Measurements from ENCODE around the gene ZNF350. TPM values are rescaled to one million over a fixed set of nuclear protein-coding genes. Genes with fewer than 3 reads are reported as not detected.

Gene ZNF350
- total and polyA plus RNA-seq, 2 donors (not counting 1 experiment from before 2014, with no cell fraction given) = 6.0 to 50.2 TPM

GRCh38 chr19:52007451-52007805, 20.8 kb upstream of the ZNF350 start:
- WGBS (ENCODE audit: insufficient coverage) = 27% methylated on average over 9 of the region's 9 CpGs
- H3K4me3 ChIP-seq (ENCODE audit: control extremely low read depth in 1 of 5, extremely low read depth in 1 of 5, insufficient read depth in 1 of 5, low read depth in 2 of 5, low read length in 4 of 5) = peak overlapping the region; percentile 68 to 90 (median 76)
- CTCF ChIA-PET = interaction anchor here (1.2 kb wide), 1 partner anchor 13 kb away, joined by 3 read pairs; no protein-coding TSS in a partner anchor

More at GRCh38 chr19:52007451-52007805, 20.8 kb upstream of the ZNF350 start:
- intact Hi-C loops (cut with micrococcal nuclease) = no loop called here
- H3K79me2 ChIP-seq (ENCODE audit: control insufficient read depth, insufficient read depth, low read length) = peaks cover 44% of the 10 kb centered on the region
- Mint-ChIP-seq H3K27me3 (no peaks in the 10 kb centered on the region), H3K27ac (peak overlapping the region; percentile 98), H3K4me3 (peak overlapping the region; percentile 92), H3K9me3 (ENCODE audit: insufficient read depth) (peaks cover 12% of the 10 kb centered on the region), H3K4me1 (peaks cover 17% of the 10 kb centered on the region)
- DNase-seq (no peak), ATAC-seq (ENCODE audit: low read depth) (no peak)
- POLR2A ChIA-PET = interaction anchor here (1.2 to 1.6 kb wide), 2 partner anchors 23 to 41 kb away, joined by 3 to 7 read pairs; partner anchors contain the start of gene ZNF432
- H3K27ac ChIP-seq (ENCODE audit: low read length in 2 of 2) = peak overlapping the region; percentile 78 to 88
- H3K36me3 ChIP-seq (replicated peaks in 1 of 2; ENCODE audit: control extremely low read depth in 1 of 2, control insufficient read depth in 1 of 2, extremely low read depth in 1 of 2, insufficient read depth in 2 of 2, low read length in 1 of 2) = peaks cover 0 to 7% of the 10 kb centered on the region in 2 experiments
- H3K9me3 ChIP-seq (ENCODE audit: control extremely low read depth in 1 of 3, control insufficient read depth in 2 of 3, insufficient read depth in 1 of 3, low read length in 2 of 3) = peaks cover 5 to 51% (median 13%) of the 10 kb centered on the region in 3 donors
- H3K27me3 ChIP-seq (replicated peaks in 1 of 4; ENCODE audit: control extremely low read depth in 1 of 4, control insufficient read depth in 3 of 4, insufficient read depth in 4 of 4, low read length in 3 of 4) = no peaks in the 10 kb centered on the region
- H2AFZ ChIP-seq (ENCODE audit: insufficient read depth, low read depth, low read length, poor library complexity, severe bottlenecking) = peak overlapping the region; percentile 100
- peak overlapping the region; percentile 96 for H3K9ac ChIP-seq (ENCODE audit: low read length)
- peaks cover 9 to 12% of the 10 kb centered on the region in 2 donors for H3K4me1 ChIP-seq (ENCODE audit: control insufficient read depth in 2 of 2, insufficient read depth in 2 of 2, low read length in 2 of 2)
- no peaks in the 10 kb centered on the region for H4K20me1 ChIP-seq (ENCODE audit: control insufficient read depth, insufficient read depth, low read length, poor library complexity, severe bottlenecking)
- TF ChIP-seq CTCF (IDR thresholded peaks at IDR 0.05) (no peak), EZH2 (IDR thresholded peaks at IDR 0.05; ENCODE audit: borderline replicate concordance, insufficient read depth, low read depth, low read length, poor library complexity, severe bottlenecking) (no peak)
- H3K4me2 ChIP-seq (replicated peaks; ENCODE audit: low read depth, low read length, poor library complexity, severe bottlenecking) = peak overlapping the region; percentile 75
